CMK (cell line): Measurements from ENCODE around the gene XAB2.
"Not testable (repeated sequence)": the region's sequence is repeated elsewhere in the genome, so short reads cannot be mapped to it uniquely, and the experiment has no call there.

Experiments used
- DNase-seq: peaks from one replicate; pipeline ENCODE4 v3.0.0-alpha.2; 2010; ENCODE audit warnings: low read depth

The XAB2 gene

DNA sequence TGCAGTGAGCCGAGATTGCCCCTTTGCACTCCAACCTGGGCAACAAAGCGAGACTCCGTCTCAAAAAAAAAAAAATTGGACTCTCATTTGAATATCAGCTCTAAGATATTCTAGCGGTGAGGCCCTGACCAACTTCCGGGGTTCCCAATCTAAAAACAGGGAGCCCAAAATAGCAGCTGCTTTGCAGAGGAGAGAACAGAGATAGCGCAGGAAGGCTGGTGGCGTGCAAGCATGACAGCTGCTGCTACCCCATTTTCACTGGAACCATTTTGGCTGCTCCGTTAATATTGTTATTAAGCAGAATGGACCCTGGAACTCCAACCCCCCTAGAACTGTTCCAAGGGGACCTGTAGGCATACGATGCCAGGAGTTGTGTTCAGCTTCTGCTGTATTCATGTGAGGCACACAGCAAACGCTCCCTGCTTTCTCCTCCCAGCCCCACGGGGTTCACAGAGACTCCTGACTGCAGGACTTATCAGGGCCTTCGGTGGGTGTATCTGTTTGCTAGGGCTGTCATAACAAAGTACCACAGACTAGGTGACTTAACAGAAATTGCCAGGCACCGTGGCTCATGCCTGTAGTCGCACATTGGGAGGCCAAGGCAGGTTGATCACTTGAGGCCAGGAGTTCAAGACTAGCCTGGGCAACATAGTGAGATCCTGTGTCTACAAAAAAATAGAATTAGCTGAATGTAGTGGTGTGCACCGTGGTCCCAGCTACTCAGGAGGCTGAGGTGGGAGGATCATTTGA lies 19.1 kb upstream of the XAB2 start:
- no peak for DNase-seq

DNA sequence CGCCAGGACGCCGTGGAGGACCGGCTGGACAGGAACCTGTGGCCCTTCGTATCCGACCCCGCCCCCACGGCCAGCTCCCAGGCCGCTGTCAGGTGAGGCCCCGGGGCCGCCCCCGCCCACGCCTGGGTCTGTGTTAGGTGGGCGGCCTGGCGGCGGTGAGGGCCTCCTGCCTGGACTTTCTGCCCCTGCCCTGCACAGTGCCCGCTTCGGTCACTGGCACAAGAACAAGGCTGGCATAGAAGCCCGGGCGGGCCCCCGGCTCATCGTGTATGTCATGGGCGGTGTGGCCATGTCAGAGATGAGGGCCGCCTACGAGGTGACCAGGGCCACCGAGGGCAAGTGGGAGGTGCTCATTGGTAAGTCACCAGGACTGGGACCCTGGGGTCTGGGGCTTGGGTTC lies 17.8 kb upstream of the XAB2 start:
- no peak for DNase-seq

DNA sequence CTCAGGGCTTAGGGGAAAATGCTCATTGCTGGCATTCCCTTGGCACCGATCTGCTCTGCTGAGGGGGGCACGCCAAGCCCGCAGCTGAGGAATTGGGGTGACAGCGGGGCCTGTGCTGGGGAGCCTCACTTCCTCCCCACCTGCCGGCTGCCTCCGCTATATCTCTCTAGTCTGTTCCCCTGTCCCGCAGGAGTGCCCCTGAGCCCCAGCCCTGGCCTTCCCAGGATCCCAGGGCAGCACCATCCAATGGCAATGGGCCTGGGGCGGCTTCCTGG lies 17.0 kb upstream of the XAB2 start:
- DNase-seq: no peak

DNA sequence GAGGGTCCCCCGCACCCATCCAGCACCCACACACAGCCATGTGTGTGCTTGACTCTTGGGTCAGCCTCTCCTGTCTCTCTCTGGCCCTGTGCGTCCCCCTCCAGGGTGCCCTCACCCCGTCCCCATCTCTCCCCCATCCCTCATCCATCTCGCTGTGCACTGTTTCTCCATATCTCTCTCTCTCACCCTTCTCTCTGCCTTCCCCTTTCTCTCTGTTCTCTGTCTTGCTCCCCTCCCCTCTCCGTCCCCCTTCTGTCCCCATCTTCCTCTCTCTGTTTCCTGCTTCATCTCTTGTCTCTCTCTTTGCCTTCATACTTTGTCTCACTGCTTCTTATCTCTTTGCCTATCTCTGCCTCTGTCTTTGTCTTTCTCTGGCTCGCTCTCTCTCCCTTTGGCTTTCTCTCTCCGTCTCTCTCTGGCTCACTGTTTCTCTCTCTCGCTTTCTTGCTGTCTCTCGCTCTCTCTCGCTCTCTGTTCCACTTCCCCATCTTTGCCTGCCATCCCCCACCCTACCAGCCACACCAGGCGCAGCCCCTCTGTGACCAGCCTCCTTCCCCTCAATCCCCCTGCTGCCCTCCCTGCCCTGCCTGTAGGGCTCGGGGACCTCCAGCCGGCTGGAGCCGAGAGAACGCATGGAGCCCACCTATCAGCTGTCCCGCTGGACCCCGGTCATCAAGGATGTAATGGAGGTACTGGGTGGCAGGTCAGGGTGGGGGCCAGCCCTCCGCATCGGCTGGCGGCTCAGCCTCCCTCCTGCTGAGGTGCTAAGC lies 16.5 kb upstream of the XAB2 start:
- no peak for DNase-seq

DNA sequence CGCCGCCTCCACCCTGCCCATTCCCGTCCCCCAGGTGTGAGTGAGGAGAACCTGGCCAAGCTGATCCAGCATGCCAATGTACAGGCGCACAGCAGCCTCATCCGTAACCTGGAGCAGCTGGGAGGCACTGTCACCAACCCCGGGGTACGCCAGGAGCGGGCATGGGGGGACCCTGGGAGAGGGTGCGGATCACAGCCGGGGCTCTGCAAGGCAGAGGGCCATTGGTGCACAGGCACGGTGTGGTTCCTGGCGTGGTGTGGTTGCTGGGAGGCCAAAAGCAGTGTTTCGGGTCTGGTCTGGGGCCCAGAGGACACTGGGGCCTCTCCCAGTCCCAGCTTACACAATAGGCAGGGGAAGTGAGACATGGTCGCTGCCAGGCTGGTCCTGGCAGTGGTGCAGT lies 15.8 kb upstream of the XAB2 start:
- no peak for DNase-seq

DNA sequence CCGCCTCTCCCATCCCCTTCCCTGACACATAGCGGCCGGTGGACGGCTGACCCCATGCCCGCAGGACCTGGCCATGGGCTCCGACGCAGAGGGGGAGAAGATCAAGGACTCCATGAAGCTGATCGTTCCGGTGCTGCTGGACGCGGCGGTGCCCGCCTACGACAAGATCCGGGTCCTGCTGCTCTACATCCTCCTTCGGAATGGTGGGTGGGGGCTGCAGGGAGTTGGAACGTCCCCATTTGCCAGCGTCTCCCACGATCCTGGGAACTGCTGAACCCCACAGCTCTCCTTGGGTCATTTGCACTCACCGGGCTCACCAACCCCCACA lies 15.2 kb upstream of the XAB2 start:
- no peak for DNase-seq

DNA sequence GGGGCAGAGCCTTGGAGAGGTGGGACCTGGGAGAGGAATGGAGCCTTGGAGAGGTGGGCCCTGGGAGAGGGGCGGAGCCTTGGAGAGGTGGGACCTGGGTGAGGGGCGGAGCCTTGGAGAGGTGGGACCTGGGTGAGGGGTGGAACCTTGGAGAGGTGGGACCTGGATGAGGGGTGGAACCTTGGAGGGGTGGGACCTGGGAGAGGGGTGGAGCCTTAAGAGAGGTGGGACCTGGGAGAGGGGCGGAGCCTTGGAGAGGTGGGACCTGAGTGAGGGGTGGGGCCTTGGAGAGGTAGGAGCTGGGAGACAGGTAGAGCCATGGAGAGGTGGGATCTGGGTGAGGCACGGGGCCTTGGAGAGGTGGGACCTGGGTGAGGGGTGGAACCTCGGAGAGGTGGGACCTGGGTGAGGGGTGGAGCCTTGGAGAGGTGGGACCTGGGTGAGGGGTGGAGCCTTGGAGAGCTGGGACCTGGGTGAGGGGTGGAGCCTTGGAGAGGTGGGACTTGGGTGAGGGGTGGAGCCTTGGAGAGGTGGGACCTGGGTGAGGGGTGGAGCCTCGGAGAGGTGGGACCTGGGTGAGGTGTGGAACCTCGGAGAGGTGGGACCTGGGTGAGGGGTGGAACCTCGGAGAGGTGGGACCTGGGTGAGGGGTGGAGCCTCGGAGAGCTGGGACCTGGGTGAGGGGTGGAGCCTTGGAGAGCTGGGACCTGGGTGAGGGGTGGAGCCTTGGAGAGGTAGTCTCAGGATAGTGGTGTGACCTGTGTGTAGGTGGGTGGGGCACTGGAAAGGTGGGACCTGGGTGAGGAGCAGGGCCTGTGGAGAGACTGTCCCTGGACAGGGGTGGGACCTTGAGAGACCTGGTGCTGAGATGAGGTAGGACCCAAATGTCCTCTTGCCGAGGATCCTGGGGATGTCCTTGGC lies 14.5 kb upstream of the XAB2 start:
- DNase-seq: not testable (repeated sequence)

DNA sequence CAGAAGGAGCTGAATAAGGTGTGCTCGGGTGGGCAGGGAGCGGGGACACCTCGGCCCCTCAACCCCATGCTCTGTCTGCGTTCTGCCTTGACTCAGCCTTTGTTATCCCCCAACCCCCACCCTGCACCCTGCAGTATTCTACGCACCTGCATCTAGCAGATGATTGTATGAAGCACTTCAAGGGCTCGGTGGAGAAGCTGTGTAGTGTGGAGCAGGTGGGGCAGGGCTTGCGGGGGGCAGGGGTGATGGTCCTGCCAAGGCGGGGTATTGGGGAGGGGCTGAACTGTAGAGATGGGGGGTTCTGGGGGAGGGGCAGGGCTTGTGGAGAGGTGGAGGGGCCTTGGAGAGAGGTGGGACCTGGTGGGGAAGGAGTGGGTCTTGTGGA lies 13.7 kb upstream of the XAB2 start:
- no peak for DNase-seq

DNA sequence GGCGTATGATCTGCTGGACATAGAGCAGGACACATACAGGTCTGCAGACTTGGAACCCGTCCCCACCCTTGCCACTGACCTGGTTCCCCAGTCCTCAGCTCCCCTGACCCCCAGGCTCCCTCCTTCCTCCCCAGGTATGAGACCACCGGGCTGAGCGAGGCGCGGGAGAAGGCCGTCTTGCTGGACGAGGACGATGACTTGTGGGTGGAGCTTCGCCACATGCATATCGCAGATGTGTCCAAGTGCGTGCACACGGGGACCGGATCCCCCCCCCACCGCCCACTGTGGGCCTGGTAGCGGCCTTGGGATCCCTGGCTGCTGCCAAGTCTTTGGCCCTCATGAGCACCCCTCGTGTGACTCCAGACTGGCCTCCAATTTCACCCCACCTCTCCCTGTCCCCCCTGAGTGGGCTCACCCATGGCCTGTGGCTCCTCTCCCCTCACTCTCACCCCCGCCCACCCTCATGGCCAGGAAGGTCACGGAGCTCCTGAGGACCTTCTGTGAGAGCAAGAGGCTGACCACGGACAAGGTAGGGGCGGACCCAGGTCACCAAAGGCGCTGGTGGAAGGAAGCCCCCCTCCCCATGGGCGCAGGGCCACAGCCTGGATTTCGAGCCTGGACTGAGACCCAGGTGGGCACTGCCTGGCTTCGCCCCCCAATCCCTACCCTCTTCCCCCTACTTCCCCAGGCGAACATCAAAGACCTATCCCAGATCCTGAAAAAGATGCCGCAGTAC lies 13.1 kb upstream of the XAB2 start:
- DNase-seq: no peak

DNA sequence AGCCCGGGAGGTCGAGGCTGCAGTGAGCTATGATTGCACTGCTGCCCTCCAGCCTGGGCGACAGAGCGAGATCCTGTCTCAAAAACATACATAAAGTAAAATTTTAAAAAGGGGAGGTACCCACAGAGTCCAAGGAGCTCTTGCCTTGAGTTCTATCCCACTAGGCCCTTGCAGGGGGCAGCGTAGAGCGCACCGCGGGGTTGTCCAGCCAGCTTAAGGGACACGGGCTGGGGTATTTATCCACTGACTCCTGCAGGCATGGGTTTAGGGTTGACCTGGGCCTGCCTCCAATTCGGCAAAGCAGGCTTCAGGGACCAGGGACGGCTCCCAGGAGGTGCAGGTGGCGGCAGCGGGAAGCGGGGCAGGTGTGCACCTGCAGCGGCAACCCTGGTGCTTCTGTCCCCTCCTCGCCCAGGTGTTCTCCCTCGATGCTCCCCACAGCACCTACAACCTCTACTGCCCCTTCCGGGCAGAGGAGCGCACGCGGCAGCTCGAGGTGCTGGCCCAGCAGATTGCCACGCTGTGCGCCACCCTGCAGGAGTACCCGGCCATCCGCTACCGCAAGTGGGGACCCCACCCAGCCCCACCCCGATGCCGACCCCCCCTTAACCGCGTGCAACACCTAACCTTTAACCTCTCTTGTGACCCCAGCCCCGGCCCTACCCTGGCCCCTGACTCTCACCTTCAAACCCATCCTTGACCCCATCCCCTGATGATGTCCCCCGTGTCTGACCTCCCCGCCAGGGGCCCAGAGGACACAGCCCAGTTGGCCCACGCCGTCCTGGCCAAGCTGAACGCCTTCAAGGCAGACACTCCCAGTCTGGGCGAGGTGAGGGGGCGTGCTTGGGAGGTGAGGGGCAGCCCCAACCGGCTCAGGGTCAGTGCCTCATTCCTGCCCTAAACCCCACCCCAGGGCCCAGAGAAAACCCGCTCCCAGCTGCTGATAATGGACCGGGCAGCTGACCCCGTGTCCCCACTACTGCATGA lies 12.2 kb upstream of the XAB2 start:
- DNase-seq: no peak

DNA sequence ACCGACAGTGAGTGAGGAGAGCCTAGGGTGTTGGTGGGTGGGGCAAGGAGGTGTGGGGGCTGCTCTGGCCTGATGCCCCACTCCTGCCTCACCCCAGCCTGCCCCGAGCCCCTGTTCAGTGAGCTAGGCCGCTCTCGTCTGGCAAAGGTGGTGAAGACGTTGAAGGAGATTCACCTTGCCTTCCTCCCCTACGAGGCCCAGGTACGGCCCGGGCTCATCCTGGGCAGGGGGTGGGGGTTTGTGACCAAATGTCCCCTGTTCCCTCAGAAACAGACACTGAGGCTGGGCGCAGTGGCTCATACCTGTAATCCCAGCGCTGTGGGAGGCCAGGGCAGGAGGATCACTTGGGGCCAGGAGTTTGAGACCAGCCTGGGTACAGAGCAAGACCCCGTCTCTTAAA lies 11.5 kb upstream of the XAB2 start:
- DNase-seq: no peak

DNA sequence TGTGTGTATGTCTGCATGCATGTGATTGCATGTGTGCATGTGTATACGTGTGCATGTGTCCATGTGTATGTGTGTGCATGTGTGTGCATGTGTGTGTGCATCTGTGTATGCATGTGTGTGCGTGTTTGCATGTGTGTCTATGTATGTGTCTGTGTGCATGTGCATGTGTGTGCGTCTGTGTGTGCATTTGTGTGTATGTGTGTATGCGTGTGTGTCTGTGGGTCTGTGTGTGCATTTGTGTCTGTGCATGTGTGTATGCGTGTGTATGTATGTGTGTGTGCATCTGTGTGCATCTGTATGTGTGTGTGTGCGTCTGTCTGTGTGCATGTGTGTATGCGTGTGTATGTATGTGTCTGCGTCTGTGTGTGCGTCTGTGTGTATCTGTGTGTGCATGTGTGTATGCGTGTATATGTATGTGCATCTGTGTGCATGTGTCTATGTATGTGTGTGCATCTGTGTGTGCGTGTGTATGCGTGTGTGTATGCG lies 10.6 kb upstream of the XAB2 start:
- DNase-seq: no peak

DNA sequence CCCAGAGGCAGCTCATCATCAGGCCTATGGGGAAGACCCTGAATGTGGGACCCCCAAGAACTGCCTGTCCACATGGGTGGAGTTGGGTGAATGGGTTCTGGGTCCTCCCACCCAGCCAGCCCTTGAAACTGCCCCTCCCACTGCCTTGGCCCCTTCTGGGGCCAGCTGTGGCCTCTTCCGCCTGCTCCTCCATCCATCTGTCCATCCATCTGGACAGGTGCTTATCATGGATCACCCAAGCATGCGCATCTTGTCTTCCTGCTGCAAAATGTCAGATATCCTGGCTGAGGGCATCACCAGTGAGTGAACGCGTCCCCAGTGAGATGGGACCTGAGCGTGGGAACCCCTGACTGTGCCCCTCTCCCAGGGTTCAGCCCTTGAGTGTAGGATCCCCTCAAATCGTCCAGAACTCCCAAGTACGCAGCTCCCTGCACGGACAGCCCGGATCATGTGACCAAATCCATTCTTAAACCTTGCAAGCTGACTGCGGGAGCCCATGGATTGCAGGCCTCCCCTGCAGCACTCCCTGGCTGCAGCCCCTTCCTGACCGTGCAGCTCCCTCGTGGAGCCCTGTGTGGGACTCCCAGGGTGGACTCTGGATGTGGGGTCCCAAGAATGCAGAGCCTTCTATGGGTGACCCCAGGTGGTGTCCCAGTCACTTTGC lies 9.6 kb upstream of the XAB2 start:
- no peak for DNase-seq

DNA sequence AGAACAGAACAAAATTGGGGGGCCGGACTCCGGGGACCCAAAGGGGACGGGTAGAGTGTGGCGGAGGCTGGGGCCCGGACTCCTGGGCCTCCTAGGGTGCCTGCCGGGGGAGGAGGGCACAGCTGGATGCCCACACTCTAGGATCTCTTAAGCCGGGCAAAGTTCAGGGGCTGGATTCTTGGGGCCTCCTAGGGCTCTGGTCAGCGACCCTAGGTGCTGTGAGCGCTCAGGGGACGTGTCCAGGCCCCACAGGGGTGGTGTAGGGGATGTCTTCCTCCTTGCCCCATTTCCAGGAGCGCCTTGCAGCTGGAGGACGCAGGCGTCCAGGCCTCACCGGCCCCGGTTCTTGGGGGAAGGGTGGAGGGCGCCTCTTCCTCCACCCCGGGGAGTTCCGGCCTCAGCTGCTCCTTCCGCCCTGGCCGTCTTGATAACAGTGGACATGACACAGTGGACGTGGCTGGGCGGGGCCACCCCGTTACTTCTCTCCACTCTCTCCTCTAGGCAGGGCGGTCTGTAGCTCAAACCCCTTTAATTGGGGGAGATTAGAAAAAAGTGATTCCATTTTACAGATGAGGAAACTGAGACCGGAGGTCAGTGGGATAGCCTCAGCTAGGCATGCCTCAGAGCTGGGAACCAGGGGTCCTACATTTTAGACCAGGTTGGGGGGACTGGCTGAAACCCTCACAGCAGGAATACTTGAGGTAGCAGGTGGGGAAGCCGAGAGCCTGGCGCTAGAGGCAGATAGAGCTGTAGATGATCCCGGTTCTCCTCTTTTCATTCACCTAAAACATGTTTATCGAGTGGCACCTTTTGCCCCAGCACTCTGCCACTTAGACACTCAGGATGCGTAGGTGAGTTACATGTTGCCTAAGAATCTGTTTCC lies 8.3 kb upstream of the XAB2 start:
- DNase-seq: peak; percentile 74

DNA sequence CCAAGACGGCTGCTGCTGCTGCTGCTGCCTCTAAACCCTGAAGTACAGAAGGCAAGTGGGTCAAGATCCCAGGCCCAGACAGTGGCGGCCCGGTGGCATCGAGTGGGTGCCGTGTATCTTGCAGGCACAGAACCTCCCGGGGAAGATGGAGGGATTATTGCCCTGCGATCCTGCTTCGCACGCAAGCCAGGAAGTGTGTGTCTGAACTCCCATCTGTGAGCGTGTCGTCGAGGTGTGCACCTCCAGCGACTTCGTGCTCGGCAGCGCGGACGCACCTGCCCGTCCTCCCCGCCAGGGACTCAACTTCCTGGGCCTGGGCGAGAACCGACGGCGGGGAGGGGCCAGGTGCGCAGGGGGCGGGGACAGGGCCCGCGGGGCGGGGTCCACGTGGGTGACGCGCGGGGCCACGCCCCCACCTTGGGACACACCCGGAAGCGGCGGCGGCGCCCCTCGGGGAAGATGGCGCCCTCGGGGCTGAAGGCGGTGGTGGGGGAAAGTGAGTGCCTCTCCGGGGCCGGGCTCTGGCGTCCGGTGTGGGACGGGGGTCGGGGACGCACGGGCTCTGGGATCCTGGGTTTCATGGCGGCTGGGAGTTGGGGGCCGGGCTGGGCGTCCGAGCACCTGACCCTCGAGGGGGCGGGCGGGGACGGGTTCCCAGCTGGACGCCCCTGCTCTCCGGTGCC lies 7.5 kb upstream of the XAB2 start, which contains the start of gene STXBP2:
TSS of gene STXBP2 (plus strand) at position 420 of the 683 bp plus-strand sequence. CDS start at position 460, 40 bp downstream.
- DNase-seq: peak; percentile 73

DNA sequence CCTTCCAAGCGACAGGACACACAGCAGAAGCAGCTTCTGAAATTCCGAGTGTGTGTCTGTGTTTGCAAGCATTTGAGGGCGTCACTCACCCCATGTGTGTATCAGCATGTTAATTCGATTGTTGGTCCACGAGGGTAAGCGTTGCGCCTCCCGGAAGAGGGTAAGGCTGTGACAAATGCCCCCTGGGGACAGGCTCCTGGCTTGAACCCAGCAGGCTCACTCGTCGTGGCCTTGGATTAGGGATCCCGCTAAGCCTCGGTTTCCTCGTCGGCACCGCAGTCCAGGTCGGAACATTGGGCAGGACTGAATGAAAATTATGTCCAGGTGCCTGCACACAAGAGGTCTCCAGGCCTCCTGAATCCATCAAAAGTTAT lies 7.0 kb upstream of the XAB2 start:
- no peak for DNase-seq

DNA sequence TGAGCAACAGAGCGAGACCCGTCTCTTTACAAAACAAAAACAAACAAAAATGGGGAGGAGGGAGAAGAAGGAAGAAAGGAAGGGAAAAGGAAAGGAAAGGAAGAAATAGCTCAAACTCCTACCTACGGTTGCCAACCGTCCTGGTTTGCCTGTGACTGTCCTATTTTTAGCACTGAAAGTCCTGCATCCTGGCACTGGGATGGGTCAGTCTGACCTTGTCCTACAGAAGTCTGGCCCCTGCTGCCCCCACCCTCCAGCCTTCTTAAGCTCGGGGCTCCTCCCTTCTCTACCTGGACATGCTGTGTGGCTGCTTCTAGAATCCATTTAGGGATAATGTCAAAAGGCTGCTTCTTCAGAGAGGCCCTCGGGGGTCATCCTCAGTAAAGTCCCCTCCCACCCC lies 6.3 kb upstream of the XAB2 start:
- DNase-seq: no peak

DNA sequence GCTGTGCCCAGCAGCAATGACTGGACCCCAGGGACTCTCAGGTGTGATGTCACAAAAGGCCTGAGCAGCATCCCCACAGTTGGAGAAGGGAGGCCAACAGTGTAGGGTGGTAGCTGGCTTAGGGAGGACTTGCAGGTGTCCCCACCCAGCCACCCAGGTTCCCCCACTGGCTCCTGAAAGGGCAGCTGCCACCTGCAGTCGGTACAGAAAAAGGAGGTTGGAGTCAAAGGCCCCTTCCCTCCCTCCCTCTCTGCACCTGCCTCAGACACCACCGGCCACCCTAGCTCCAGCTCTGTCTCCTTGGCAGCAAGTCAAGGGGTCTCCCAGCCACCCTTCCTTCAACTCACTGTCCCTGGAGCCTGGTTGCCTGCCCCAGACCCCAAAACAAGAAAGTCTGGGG lies 4.4 kb upstream of the XAB2 start, which contains the start of gene PCP2:
TSS of gene PCP2 (minus strand) at position 22 of the 400 bp plus-strand sequence. CDS start 262 bp downstream, outside the sequence.
- DNase-seq: no peak
